ENCODE data around the gene TMEM38B.
"Not testable (repeated sequence)": the region's sequence is repeated elsewhere in the genome, so short reads cannot be mapped to it uniquely, and the experiment has no call there.

TMEM38B gene

GRCh38 chr9:105686936-105687335, 7.4 kb upstream of the TMEM38B start:
- no peaks in the 10 kb centered on the region for H3K9me3 ChIP-seq (ENCODE audit: insufficient read depth, low read depth, low read length)
- H3K27me3 ChIP-seq (ENCODE audit: insufficient read depth, low read length) = peaks cover 8% of the 10 kb centered on the region
- no peaks in the 10 kb centered on the region for H3K4me1 ChIP-seq (ENCODE audit: insufficient read depth, low read length)
- H3K27ac ChIP-seq (ENCODE audit: low read length) = no peak overlapping the region
- H3K4me3 ChIP-seq (ENCODE audit: low read length) = no peak overlapping the region
- no peak overlapping the region for H3K9ac ChIP-seq (ENCODE audit: low read depth, low read length)
- H3K36me3 ChIP-seq (ENCODE audit: insufficient read depth, low read depth, low read length) = no peaks in the 10 kb centered on the region

DNA sequence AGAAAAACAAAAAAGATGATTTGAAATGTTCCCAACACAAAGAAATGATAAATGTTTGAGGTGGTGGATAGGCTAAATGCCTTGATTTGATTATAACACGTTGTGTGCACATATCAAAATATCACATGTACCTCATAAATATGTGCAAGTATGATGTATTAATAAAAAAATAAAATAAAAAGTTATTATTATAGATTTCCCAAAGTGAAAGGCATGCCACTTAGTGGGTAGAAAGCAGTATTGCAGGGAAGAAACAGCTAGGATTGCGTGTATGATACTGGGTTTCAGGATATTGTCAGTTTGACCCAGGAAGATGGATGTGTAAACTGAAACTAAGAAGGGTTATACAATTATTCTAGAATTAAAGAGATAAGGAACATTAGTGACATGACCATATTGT, 3.6 kb upstream of the TMEM38B start:
- Histone ChIP-seq H3K4me1 (ENCODE audit: insufficient read depth, low read length) (peaks cover 6% of the 10 kb centered on the region; the same call in 1 of the 2 replicates), H3K4me3 (ENCODE audit: low read length) (no peak overlapping the region), H3K27ac (ENCODE audit: low read length) (no peak overlapping the region), H3K9me3 (ENCODE audit: insufficient read depth, low read depth, low read length) (no peaks in the 10 kb centered on the region), H3K36me3 (ENCODE audit: insufficient read depth, low read depth, low read length) (no peaks in the 10 kb centered on the region), H3K27me3 (ENCODE audit: insufficient read depth, low read length) (peaks cover 42% of the 10 kb centered on the region), H3K9ac (ENCODE audit: low read depth, low read length) (no peak overlapping the region)

- H3K9me3 ChIP-seq (ENCODE audit: insufficient read depth, low read depth, low read length) = no peaks in the 10 kb centered on the region
- H3K4me1 ChIP-seq (ENCODE audit: insufficient read depth, low read length) = peaks cover 6% of the 10 kb centered on the region; the same call in 1 of the 2 replicates
- H3K27ac ChIP-seq (ENCODE audit: low read length) = no peak overlapping the region
- peaks cover 51% of the 10 kb centered on the region for H3K27me3 ChIP-seq (ENCODE audit: insufficient read depth, low read length)
- H3K4me3 ChIP-seq (ENCODE audit: low read length) = peak overlapping the region; percentile 72
- no peaks in the 10 kb centered on the region for H3K36me3 ChIP-seq (ENCODE audit: insufficient read depth, low read depth, low read length)
- peak overlapping the region; percentile 31; the same call in 1 of the 2 replicates for H3K9ac ChIP-seq (ENCODE audit: low read depth, low read length)
Observed at GRCh38 chr9:105693435-105694189, 729 bp upstream of the TMEM38B start.

- no peaks in the 10 kb centered on the region for H3K9me3 ChIP-seq (ENCODE audit: insufficient read depth, low read depth, low read length)
- peaks cover 51% of the 10 kb centered on the region for H3K27me3 ChIP-seq (ENCODE audit: insufficient read depth, low read length)
- no peak overlapping the region for H3K27ac ChIP-seq (ENCODE audit: low read length)
- H3K4me3 ChIP-seq (ENCODE audit: low read length) = peak overlapping the region; percentile 72
- peaks cover 6% of the 10 kb centered on the region; the same call in 1 of the 2 replicates for H3K4me1 ChIP-seq (ENCODE audit: insufficient read depth, low read length)
- H3K9ac ChIP-seq (ENCODE audit: low read depth, low read length) = no peak overlapping the region
- H3K36me3 ChIP-seq (ENCODE audit: insufficient read depth, low read depth, low read length) = no peaks in the 10 kb centered on the region
Observed at GRCh38 chr9:105694848-105695581, 674 bp downstream of the TMEM38B start.

GRCh38 chr9:105696219-105696793, 2.0 kb downstream of the TMEM38B start:
- Histone ChIP-seq H3K36me3 (ENCODE audit: insufficient read depth, low read depth, low read length) (no peaks in the 10 kb centered on the region), H3K4me3 (ENCODE audit: low read length) (no peak overlapping the region), H3K27me3 (ENCODE audit: insufficient read depth, low read length) (peaks cover 49% of the 10 kb centered on the region)

GRCh38 chr9:105697871-105698270, 3.5 kb downstream of the TMEM38B start:
- no peak overlapping the region for H3K27ac ChIP-seq (ENCODE audit: low read length)
- peaks cover 6% of the 10 kb centered on the region; the same call in 1 of the 2 replicates for H3K4me1 ChIP-seq (ENCODE audit: insufficient read depth, low read length)
- H3K4me3 ChIP-seq (ENCODE audit: low read length) = no peak overlapping the region
- H3K9me3 ChIP-seq (ENCODE audit: insufficient read depth, low read depth, low read length) = no peaks in the 10 kb centered on the region
- H3K9ac ChIP-seq (ENCODE audit: low read depth, low read length) = no peak overlapping the region
- H3K36me3 ChIP-seq (ENCODE audit: insufficient read depth, low read depth, low read length) = no peaks in the 10 kb centered on the region
- peaks cover 34% of the 10 kb centered on the region for H3K27me3 ChIP-seq (ENCODE audit: insufficient read depth, low read length)

More at GRCh38 chr9:105696219-105696793, 2.0 kb downstream of the TMEM38B start:
- Histone ChIP-seq H3K9me3 (ENCODE audit: insufficient read depth, low read depth, low read length) (no peaks in the 10 kb centered on the region), H3K27ac (ENCODE audit: low read length) (no peak overlapping the region), H3K4me1 (ENCODE audit: insufficient read depth, low read length) (peaks cover 6% of the 10 kb centered on the region; the same call in 1 of the 2 replicates), H3K9ac (ENCODE audit: low read depth, low read length) (no peak overlapping the region)

DNA sequence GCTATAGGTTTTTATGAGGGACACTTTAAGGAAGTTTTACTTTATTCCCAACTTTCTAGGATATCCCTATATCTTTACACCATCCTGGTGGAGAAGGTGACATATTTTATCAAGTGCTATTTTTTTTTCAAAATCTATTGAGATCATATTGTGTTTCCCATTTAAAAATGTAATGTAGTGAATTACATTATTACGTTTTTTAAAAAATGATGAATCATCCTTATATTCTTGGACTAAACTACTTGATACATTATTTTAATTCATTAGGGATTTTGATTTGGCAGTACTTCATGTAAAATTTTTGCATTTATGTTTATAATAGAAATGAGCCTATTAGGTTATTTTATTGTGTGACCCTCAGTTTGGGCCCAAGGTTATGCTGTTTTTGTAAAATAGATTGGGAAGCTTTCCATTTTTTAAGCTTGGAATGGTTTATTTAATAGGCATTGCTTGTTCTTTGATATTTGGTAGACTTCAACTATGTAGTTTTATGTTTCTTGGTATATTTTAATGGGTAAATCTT, 4.1 kb downstream of the TMEM38B start:
- Histone ChIP-seq H3K9ac (ENCODE audit: low read depth, low read length) (no peak overlapping the region), H3K27ac (ENCODE audit: low read length) (no peak overlapping the region), H3K4me3 (ENCODE audit: low read length) (no peak overlapping the region), H3K27me3 (ENCODE audit: insufficient read depth, low read length) (peaks cover 28% of the 10 kb centered on the region), H3K4me1 (ENCODE audit: insufficient read depth, low read length) (peaks cover 6% of the 10 kb centered on the region; the same call in 1 of the 2 replicates), H3K9me3 (ENCODE audit: insufficient read depth, low read depth, low read length) (no peaks in the 10 kb centered on the region), H3K36me3 (ENCODE audit: insufficient read depth, low read depth, low read length) (no peaks in the 10 kb centered on the region)

- H3K27ac ChIP-seq (ENCODE audit: low read length) = no peak overlapping the region
- H3K27me3 ChIP-seq (ENCODE audit: insufficient read depth, low read length) = peaks cover 10% of the 10 kb centered on the region
- H3K9me3 ChIP-seq (ENCODE audit: insufficient read depth, low read depth, low read length) = no peaks in the 10 kb centered on the region
- no peaks in the 10 kb centered on the region for H3K4me1 ChIP-seq (ENCODE audit: insufficient read depth, low read length)
- H3K4me3 ChIP-seq (ENCODE audit: low read length) = no peak overlapping the region
- no peak overlapping the region for H3K9ac ChIP-seq (ENCODE audit: low read depth, low read length)
- H3K36me3 ChIP-seq (ENCODE audit: insufficient read depth, low read depth, low read length) = no peaks in the 10 kb centered on the region
Observed at GRCh38 chr9:105700668-105701067, 6.3 kb downstream of the TMEM38B start.

DNA sequence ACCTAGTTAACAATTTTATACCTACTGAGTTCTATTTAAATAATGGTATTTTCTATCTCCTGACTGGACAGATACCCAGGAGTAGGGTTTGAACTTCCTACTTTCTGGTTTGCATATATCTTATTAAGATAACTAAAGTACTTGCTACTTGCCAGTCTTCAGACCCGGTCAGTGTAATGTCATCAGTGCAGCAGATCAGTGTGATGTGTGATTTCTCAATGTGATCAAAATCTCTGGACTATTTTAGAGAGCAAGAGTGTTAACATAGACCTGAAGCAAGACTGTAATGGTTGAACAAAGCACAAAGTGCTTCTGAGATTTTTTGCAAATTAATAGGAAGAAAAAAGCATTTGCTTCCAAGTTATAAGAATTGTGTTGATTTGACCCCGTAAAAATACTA, 6.8 kb downstream of the TMEM38B start:
- H3K27me3 ChIP-seq (ENCODE audit: insufficient read depth, low read length) = peaks cover 6% of the 10 kb centered on the region
- no peaks in the 10 kb centered on the region for H3K4me1 ChIP-seq (ENCODE audit: insufficient read depth, low read length)
- H3K36me3 ChIP-seq (ENCODE audit: insufficient read depth, low read depth, low read length) = no peaks in the 10 kb centered on the region

GRCh38 chr9:105702207-105702606, 7.9 kb downstream of the TMEM38B start:
- Histone ChIP-seq H3K27ac (ENCODE audit: low read length) (no peak overlapping the region), H3K36me3 (ENCODE audit: insufficient read depth, low read depth, low read length) (no peaks in the 10 kb centered on the region), H3K4me1 (ENCODE audit: insufficient read depth, low read length) (no peaks in the 10 kb centered on the region), H3K4me3 (ENCODE audit: low read length) (no peak overlapping the region), H3K9me3 (ENCODE audit: insufficient read depth, low read depth, low read length) (no peaks in the 10 kb centered on the region), H3K27me3 (ENCODE audit: insufficient read depth, low read length) (no peaks in the 10 kb centered on the region), H3K9ac (ENCODE audit: low read depth, low read length) (no peak overlapping the region)

More for the DNA sequence above, 6.8 kb downstream of the TMEM38B start:
- Histone ChIP-seq H3K9ac (ENCODE audit: low read depth, low read length) (no peak overlapping the region), H3K9me3 (ENCODE audit: insufficient read depth, low read depth, low read length) (no peaks in the 10 kb centered on the region), H3K4me3 (ENCODE audit: low read length) (no peak overlapping the region), H3K27ac (ENCODE audit: low read length) (no peak overlapping the region)

DNA sequence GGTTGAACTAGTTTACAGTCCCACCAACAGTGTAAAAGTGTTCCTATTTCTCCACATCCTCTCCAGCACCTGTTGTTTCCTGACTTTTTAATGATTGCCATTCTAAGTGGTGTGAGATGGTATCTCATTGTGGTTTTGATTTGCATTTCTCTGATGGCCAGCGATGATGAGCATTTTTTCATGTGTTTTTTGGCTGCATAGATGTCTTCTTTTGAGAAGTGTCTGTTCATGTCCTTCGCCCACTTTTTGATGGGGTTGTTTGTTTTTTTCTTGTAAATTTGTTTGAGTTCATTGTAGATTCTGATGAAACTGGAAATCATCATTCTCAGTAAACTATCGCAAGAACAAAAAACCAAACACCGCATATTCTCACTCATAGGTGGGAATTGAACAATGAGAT, 9.3 kb downstream of the TMEM38B start:
- H3K9ac ChIP-seq (ENCODE audit: low read depth, low read length) = not testable (repeated sequence)

More for the DNA sequence above, 9.3 kb downstream of the TMEM38B start:
- not testable (repeated sequence) for H3K27me3 ChIP-seq (ENCODE audit: insufficient read depth, low read length); H3K4me1 ChIP-seq (ENCODE audit: insufficient read depth, low read length); H3K36me3 ChIP-seq (ENCODE audit: insufficient read depth, low read depth, low read length); H3K9me3 ChIP-seq (ENCODE audit: insufficient read depth, low read depth, low read length); H3K27ac ChIP-seq (ENCODE audit: low read length); H3K4me3 ChIP-seq (ENCODE audit: low read length)
